SK-N-SH (cell line): Measurements from ENCODE around the gene HSPA4. TPM values are rescaled to one million over a fixed set of nuclear protein-coding genes. Genes with fewer than 3 reads are reported as not detected.

Experiments used
- CTCF ChIA-PET: fragments of 300-600, 350-600 bp; formaldehyde crosslinking; extraction: SDS; loops from one replicate; lab custom pipeline; 2021; lab: Yijun Ruan, JAX
- POLR2A ChIA-PET: fragments of 350-600 bp; sonication (Branson Sonifier 250); formaldehyde crosslinking; extraction: SDS; loops from one replicate; lab custom pipeline; 2020; ENCODE audit warnings: antibody characterized with exemption, inconsistent platforms; lab: Yijun Ruan, JAX
- DNase-seq: peaks from one replicate; pipeline ENCODE4 v3.0.0; 2012
- H2AFZ ChIP-seq: fragments of 200-600 bp; sonication (generic); 2 replicates; pipeline ENCODE4 v1.8.1; 2016; ENCODE audit warnings: antibody characterized with exemption, mild to moderate bottlenecking, low read depth
- H3F3A ChIP-seq: fragments of 200-600 bp; sonication (generic); replicated peaks from 2 replicates; pipeline ENCODE3; 2016; ENCODE audit warnings: antibody characterized with exemption, mild to moderate bottlenecking; ENCODE audit not compliant: insufficient read depth
- H3K27ac ChIP-seq, 2 experiments: fragments of 200-500 bp in 1 of 2; fragments of 200-600 bp in 1 of 2; sonication (Bioruptor generic) in 1 of 2; sonication (generic), shearing (Covaris generic) in 1 of 2; 2 replicates each; pipeline versions ENCODE4 v1.5.1 to v1.6.1; 2014 to 2016; ENCODE audit warnings: low read depth in 2 of 2, inconsistent platforms in 1 of 2, low read length in 1 of 2, mild to moderate bottlenecking in 1 of 2, mixed read lengths in 1 of 2
- H3K27me3 ChIP-seq: fragments of 200-600 bp; sonication (generic), shearing (Covaris generic); 2 replicates; pipeline ENCODE4 v1.6.1; 2016; ENCODE audit warnings: mixed run types; ENCODE audit not compliant: insufficient read depth
- H3K36me3 ChIP-seq, 2 experiments: fragments of 200-500 bp in 1 of 2; fragments of 200-600 bp in 1 of 2; sonication (Bioruptor generic) in 1 of 2; sonication (generic) in 1 of 2; replicated peaks in 1 of 2; 2 replicates each; pipeline versions ENCODE3 to v1.5.1; 2014 to 2016; ENCODE audit warnings: low read length in 1 of 2, mild to moderate bottlenecking in 1 of 2; ENCODE audit not compliant: insufficient read depth in 2 of 2, control insufficient read depth in 1 of 2
- H3K4me1 ChIP-seq, 2 experiments: fragments of 200-500 bp in 1 of 2; fragments of 200-600 bp in 1 of 2; sonication (Bioruptor generic) in 1 of 2; sonication (generic), shearing (Covaris generic) in 1 of 2; 2 replicates each; pipeline versions ENCODE4 v1.5.1 to v1.6.1; 2014 to 2016; ENCODE audit warnings: low read depth in 1 of 2, low read length in 1 of 2, mixed run types in 1 of 2; ENCODE audit not compliant: insufficient read depth in 2 of 2, control insufficient read depth in 1 of 2
- H3K4me2 ChIP-seq: fragments of 200-600 bp; sonication (generic), shearing (Covaris generic); 2 replicates; pipeline ENCODE4 v1.6.1; 2017; ENCODE audit warnings: mixed run types
- H3K4me3 ChIP-seq, 2 experiments: fragments of 200-500 bp in 1 of 2; fragments of 200-600 bp in 1 of 2; sonication (Bioruptor generic) in 1 of 2; sonication (generic), shearing (Covaris generic) in 1 of 2; 2 replicates each; pipeline versions ENCODE4 v1.5.1 to v1.8.1; 2014 to 2016; ENCODE audit warnings: low read depth in 2 of 2, inconsistent platforms in 1 of 2, low read length in 1 of 2, mild to moderate bottlenecking in 1 of 2, mixed read lengths in 1 of 2, moderate library complexity in 1 of 2
- H3K79me2 ChIP-seq: fragments of 200-600 bp; sonication (generic); 2 replicates; pipeline ENCODE4 v1.8.1; 2017; ENCODE audit warnings: mild to moderate bottlenecking; ENCODE audit not compliant: insufficient read depth
- H3K9ac ChIP-seq: fragments of 200-600 bp; sonication (generic); 2 replicates; pipeline ENCODE4 v1.6.1; 2017; ENCODE audit warnings: mixed run types
- H3K9me2 ChIP-seq: fragments of 200-600 bp; sonication (generic); 2 replicates; pipeline ENCODE4 v1.6.1; 2017; ENCODE audit warnings: mixed run types
- H3K9me3 ChIP-seq: fragments of 200-600 bp; sonication (generic); 2 replicates; pipeline ENCODE4 v1.6.1; 2017; ENCODE audit warnings: mixed run types, mild to moderate bottlenecking, moderate library complexity
- H4K20me1 ChIP-seq: fragments of 200-600 bp; sonication (generic); 2 replicates; pipeline ENCODE4 v1.6.1; 2017; ENCODE audit warnings: mild to moderate bottlenecking, mixed run types; ENCODE audit not compliant: insufficient read depth
- CHD2 ChIP-seq: fragments of 150-350 bp; IDR thresholded peaks from 2 replicates; pipeline ENCODE4 v1.6.1; 2018; ENCODE audit warnings: low read length; ENCODE audit not compliant: partially characterized antibody
- ELF1 ChIP-seq: IDR thresholded peaks from 2 replicates; pipeline ENCODE4 v1.4.0; 2012
- FOSL2 ChIP-seq: IDR thresholded peaks from 2 replicates; pipeline ENCODE4 v1.4.0; 2012; ENCODE audit warnings: low read depth, mild to moderate bottlenecking, moderate library complexity, borderline replicate concordance
- GATA2 ChIP-seq: sonication (generic); formaldehyde crosslinking; IDR thresholded peaks from 2 replicates; pipeline ENCODE4 v1.5.0; 2020; ENCODE audit warnings: mild to moderate bottlenecking, missing genetic modification reagents
- IRF3 ChIP-seq: fragments of 150-350 bp; IDR thresholded peaks from 2 replicates; pipeline ENCODE4 v1.6.1; 2016; ENCODE audit warnings: mild to moderate bottlenecking, low read depth, low read length
- JUND ChIP-seq: IDR thresholded peaks from 2 replicates; pipeline ENCODE4 v1.4.0; 2012
- PBX3 ChIP-seq: IDR thresholded peaks from 2 replicates; pipeline ENCODE4; 2012
- POLR2AphosphoS5 ChIP-seq: IDR thresholded peaks from 2 replicates; pipeline ENCODE4 v1.6.1; 2012; ENCODE audit warnings: low read depth, low read length
- REST ChIP-seq: IDR thresholded peaks from 2 replicates; pipeline ENCODE4 v1.6.1; 2012; ENCODE audit warnings: mild to moderate bottlenecking, low read depth, low read length, moderate library complexity
- RXRA ChIP-seq: IDR thresholded peaks from 2 replicates; pipeline ENCODE4 v1.4.0; 2012; ENCODE audit warnings: low read depth, mild to moderate bottlenecking, borderline replicate concordance
- TEAD4 ChIP-seq: IDR thresholded peaks from 2 replicates; pipeline ENCODE4 v1.4.0; 2012; ENCODE audit warnings: mild to moderate bottlenecking, borderline replicate concordance; ENCODE audit not compliant: insufficient read depth
- USF2 ChIP-seq: fragments of 150-350 bp; IDR thresholded peaks from 2 replicates; pipeline ENCODE4 v1.6.1; 2017; ENCODE audit warnings: antibody characterized with exemption, low read length, low read depth, borderline replicate concordance
- ZBTB33 ChIP-seq: IDR thresholded peaks from 2 replicates; pipeline ENCODE4 v1.4.0; 2012; ENCODE audit warnings: low read depth, borderline replicate concordance
- WGBS: methylation state at CpG from one replicate; pipeline ENCODE4 v1.1.6; 2017; ENCODE audit warnings: low lambda C conversion rate; 5-methylcytosine and 5-hydroxymethylcytosine counted together
- polyA plus RNA-seq, 3 experiments: library from polyadenylated mRNA; depleted of rRNA; stranded (reverse); fragments of >200 nt; gene quantifications; 2 replicates each; pipeline ENCODE4 v1.2.3, GENCODE V29; 2012
- TF ChIP-seq, protein P1 (sequence below): IDR thresholded peaks from 2 replicates; pipeline ENCODE4 v1.4.0; 2012; ENCODE audit warnings: low read depth, borderline replicate concordance

Gene HSPA4
- polyA plus RNA-seq, 1 of the 3 experiments (the other 2 are of a cell fraction) = 18.8 TPM

- ChIA-PET CTCF (interaction anchor here (1.0 to 2.8 kb wide), 3 partner anchors 10 to 166 kb away, joined by 3 to 15 read pairs (median 3); no protein-coding TSS in a partner anchor), POLR2A (no interaction called here)
- no peaks in the 10 kb centered on the region for H3K4me1 ChIP-seq
- H3K79me2 ChIP-seq = no peaks in the 10 kb centered on the region
- no peak for TF ChIP-seq REST
- no peak for TF ChIP-seq FOSL2
- TF ChIP-seq IRF3 = no peak
- no peak for TF ChIP-seq USF2
- TF ChIP-seq GATA2 (CRISPR knock-in tag) = no peak
- TF ChIP-seq JUND = no peak
- TF ChIP-seq TEAD4 = no peak
- TF ChIP-seq RXRA = no peak
- no peak overlapping the region for H3K9ac ChIP-seq
- H3K4me3 ChIP-seq = no peak overlapping the region
- no peaks in the 10 kb centered on the region for H3K9me3 ChIP-seq
- no peaks in the 10 kb centered on the region for H3K36me3 ChIP-seq
- H3K4me2 ChIP-seq = no peak overlapping the region
- no peaks in the 10 kb centered on the region for H3F3A ChIP-seq
- no peak for DNase-seq
- H2AFZ ChIP-seq = no peak overlapping the region
- H3K9me2 ChIP-seq = no peaks in the 10 kb centered on the region
- 57% methylated on average over 2 of the region's 2 CpGs for WGBS
- H3K27ac ChIP-seq = no peak overlapping the region
- no peaks in the 10 kb centered on the region for H4K20me1 ChIP-seq
- H3K27me3 ChIP-seq = no peaks in the 10 kb centered on the region
Measured at GRCh38 chr5:133121080-133121479, 69.3 kb downstream of the HSPA4 start.

- no peaks in the 10 kb centered on the region for H3K9me2 ChIP-seq
- WGBS = 64% methylated on average over 7 of the region's 9 CpGs
- no peaks in the 10 kb centered on the region for H3F3A ChIP-seq
- no peak overlapping the region for H3K27ac ChIP-seq
- TF ChIP-seq POLR2AphosphoS5 (no peak), RXRA (no peak), PBX3 (no peak), CHD2 (no peak), ELF1 (no peak), ZBTB33 (no peak)
- TF ChIP-seq, protein P1, sequence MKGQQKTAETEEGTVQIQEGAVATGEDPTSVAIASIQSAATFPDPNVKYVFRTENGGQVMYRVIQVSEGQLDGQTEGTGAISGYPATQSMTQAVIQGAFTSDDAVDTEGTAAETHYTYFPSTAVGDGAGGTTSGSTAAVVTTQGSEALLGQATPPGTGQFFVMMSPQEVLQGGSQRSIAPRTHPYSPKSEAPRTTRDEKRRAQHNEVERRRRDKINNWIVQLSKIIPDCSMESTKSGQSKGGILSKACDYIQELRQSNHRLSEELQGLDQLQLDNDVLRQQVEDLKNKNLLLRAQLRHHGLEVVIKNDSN = no peak
- H3K9ac ChIP-seq = no peak overlapping the region
- H3K4me1 ChIP-seq = no peaks in the 10 kb centered on the region
- no peak overlapping the region for H2AFZ ChIP-seq
- H3K36me3 ChIP-seq = no peaks in the 10 kb centered on the region
- POLR2A ChIA-PET = no interaction called here
- no peak overlapping the region for H3K4me3 ChIP-seq
- CTCF ChIA-PET = interaction anchor here (1.0 to 2.8 kb wide), 3 partner anchors 11 to 166 kb away, joined by 3 to 15 read pairs (median 3); no protein-coding TSS in a partner anchor
- H3K27me3 ChIP-seq = no peaks in the 10 kb centered on the region
- no peaks in the 10 kb centered on the region for H3K79me2 ChIP-seq
- no peaks in the 10 kb centered on the region for H4K20me1 ChIP-seq
- no peak for DNase-seq
- H3K9me3 ChIP-seq = no peaks in the 10 kb centered on the region
- H3K4me2 ChIP-seq = no peak overlapping the region
Measured at GRCh38 chr5:133121611-133122150, 69.9 kb downstream of the HSPA4 start.
